ENCODE measurements around the gene RBBP8NL.

GRCh38 chr20:62381842-62382241 is 45.5 kb downstream of the RBBP8NL start:
- TF ChIP-seq CTCF (IDR thresholded peaks at IDR 0.05) (no peak), POLR2A (IDR thresholded peaks at IDR 0.05; ENCODE audit: low read depth) (no peak), EP300 (IDR thresholded peaks at IDR 0.05) (no peak)

Data from esophagus muscularis mucosa (tissue), 4 donors.